Gastroesophageal sphincter (tissue), 4 donors: ENCODE data around the gene SYNDIG1L. TPM values are rescaled to one million over a fixed set of nuclear protein-coding genes. Genes with fewer than 3 reads are reported as not detected.

ENCODE experiments used
- ATAC-seq: fragments of 150-250 bp; one replicate; pipeline ENCODE4 v1.9.1; 2016; ENCODE audit warnings: mild to moderate bottlenecking, moderate library complexity
- H3K27ac ChIP-seq, 4 donors: fragments of 200-600 bp; sonication (generic) in 3 of 4; 1 replicate in 3 of 4; 2 replicates in 1 of 4; pipeline ENCODE4 v1.5.1; 2016 to 2019
- H3K27me3 ChIP-seq: fragments of 200-600 bp; sonication (generic); one replicate; pipeline ENCODE4 v1.5.1; 2019
- H3K36me3 ChIP-seq, 2 donors: fragments of 200-600 bp; sonication (generic); one replicate each; pipeline ENCODE4 v1.5.1; 2019; ENCODE audit warnings: control low read depth in 1 of 2
- H3K4me1 ChIP-seq, 3 donors: fragments of 200-600 bp; sonication (generic); 1 replicate in 2 of 3; 2 replicates in 1 of 3; pipeline ENCODE4 v1.5.1; 2016 to 2019; ENCODE audit warnings: control low read depth in 2 of 3
- H3K4me3 ChIP-seq, 2 donors: fragments of 200-600 bp; sonication (generic); one replicate each; pipeline ENCODE4 v1.5.1; 2019; ENCODE audit warnings: mild to moderate bottlenecking in 1 of 2, moderate library complexity in 1 of 2
- H3K9me3 ChIP-seq, 3 donors: fragments of 200-600 bp; sonication (generic); one replicate each; pipeline ENCODE4 v1.5.1; 2017 to 2019; ENCODE audit warnings: control low read depth in 2 of 3
- EP300 ChIP-seq: sonication (generic); formaldehyde crosslinking; IDR thresholded peaks from one replicate; pipeline ENCODE4 v1.6.1; 2017; ENCODE audit warnings: antibody characterized with exemption, mild to moderate bottlenecking
- POLR2A ChIP-seq, 2 donors: fragments of 450-650 bp; IDR thresholded peaks; one replicate each; pipeline ENCODE4 v1.6.1; 2017; ENCODE audit warnings: antibody characterized with exemption in 2 of 2, mild to moderate bottlenecking in 2 of 2, moderate library complexity in 1 of 2
- POLR2AphosphoS5 ChIP-seq: sonication (generic); formaldehyde crosslinking; IDR thresholded peaks from one replicate; pipeline ENCODE4 v1.6.1; 2017; ENCODE audit warnings: antibody characterized with exemption
- WGBS, 2 donors: methylation state at CpG; one replicate each; pipeline ENCODE4 v1.1.5; 2018; ENCODE audit warnings: low coverage in 1 of 2; 5-methylcytosine and 5-hydroxymethylcytosine counted together
- total RNA-seq, 4 donors: library from RNA; depleted of rRNA; stranded (reverse); fragments of >200 nt; gene quantifications; one replicate each; pipeline ENCODE4 v1.1.0, GENCODE V29; 2016
- TF ChIP-seq, protein P1 (sequence below), 4 experiments: fragments of 200-600 bp in 2 of 4; fragments of 450-650 bp in 2 of 4; sonication (generic) in 1 of 4; IDR thresholded peaks; one replicate each; pipeline ENCODE4 v1.5.1; 2017 to 2019; ENCODE audit warnings: antibody characterized with exemption in 4 of 4, mild to moderate bottlenecking in 2 of 4, moderate library complexity in 2 of 4

Gene SYNDIG1L
- total RNA-seq, 4 donors from 2014 or later = 0.20 to 0.47 (median 0.27) TPM; not detected in 1

DNA sequence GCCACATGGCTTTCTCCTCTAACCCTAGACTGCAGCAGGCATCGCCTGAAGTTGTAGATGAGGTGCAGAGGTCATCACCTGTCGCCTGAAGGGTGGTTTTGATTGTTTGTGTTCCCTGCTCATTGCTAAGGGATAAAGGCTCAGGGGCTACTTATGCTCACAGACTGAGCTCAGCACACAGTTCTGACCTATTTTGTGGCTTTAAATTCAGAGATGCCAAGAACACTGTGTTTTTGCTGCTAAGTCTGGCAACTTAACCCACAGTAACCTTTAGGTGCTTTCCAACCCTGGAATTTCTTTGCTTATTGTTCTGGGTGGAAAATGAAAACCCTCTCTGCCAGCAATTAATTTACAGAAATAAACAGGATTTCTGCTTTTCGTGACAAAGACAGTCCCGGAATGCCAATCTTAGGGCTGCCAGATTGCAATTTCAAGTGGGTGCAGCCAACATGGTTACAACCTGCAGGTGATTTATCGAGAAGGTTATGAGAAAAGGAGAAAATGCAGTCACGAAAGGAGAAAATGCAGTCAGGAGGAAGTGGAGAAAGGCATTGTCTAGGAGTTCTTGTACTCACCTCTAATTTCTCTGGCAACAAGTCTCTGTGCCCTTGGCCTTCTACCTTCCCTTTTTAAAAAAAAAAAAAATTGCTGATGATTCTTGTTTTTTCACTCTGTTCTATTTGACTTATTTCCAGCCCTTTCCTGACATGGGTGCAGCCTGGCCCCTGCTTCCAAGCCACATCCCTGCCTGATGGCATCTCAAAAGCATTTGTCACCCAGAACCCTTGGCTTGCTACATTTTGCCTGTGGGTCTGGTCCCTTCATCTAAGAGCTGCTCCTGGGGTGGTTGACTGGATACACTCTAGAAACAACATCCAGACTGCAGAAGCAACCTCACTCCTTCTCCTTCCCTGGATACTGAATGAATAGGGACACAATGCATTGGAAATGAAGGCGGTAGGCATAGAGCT, 43.8 kb upstream of the SYNDIG1L start:
- H3K27me3 ChIP-seq = no peaks in the 10 kb centered on the region
- H3K4me1 ChIP-seq = peaks cover 0 to 12% (median 0%) of the 10 kb centered on the region in 3 donors
- TF ChIP-seq POLR2A (IDR thresholded peaks at IDR 0.05) (no peak), EP300 (no peak), POLR2AphosphoS5 (no peak)
- TF ChIP-seq, protein P1, sequence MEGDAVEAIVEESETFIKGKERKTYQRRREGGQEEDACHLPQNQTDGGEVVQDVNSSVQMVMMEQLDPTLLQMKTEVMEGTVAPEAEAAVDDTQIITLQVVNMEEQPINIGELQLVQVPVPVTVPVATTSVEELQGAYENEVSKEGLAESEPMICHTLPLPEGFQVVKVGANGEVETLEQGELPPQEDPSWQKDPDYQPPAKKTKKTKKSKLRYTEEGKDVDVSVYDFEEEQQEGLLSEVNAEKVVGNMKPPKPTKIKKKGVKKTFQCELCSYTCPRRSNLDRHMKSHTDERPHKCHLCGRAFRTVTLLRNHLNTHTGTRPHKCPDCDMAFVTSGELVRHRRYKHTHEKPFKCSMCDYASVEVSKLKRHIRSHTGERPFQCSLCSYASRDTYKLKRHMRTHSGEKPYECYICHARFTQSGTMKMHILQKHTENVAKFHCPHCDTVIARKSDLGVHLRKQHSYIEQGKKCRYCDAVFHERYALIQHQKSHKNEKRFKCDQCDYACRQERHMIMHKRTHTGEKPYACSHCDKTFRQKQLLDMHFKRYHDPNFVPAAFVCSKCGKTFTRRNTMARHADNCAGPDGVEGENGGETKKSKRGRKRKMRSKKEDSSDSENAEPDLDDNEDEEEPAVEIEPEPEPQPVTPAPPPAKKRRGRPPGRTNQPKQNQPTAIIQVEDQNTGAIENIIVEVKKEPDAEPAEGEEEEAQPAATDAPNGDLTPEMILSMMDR (IDR thresholded peaks at IDR 0.05) = no peak
- no peak for ATAC-seq
- H3K4me3 ChIP-seq = no peak overlapping the region
- no peak overlapping the region for H3K27ac ChIP-seq
- H3K36me3 ChIP-seq = peaks cover 0 to 49% of the 10 kb centered on the region in 2 donors
- WGBS, 2 donors = 63 to 68% methylated on average over 3 to 6 of the region's 7 CpGs
- no peaks in the 10 kb centered on the region for H3K9me3 ChIP-seq

DNA sequence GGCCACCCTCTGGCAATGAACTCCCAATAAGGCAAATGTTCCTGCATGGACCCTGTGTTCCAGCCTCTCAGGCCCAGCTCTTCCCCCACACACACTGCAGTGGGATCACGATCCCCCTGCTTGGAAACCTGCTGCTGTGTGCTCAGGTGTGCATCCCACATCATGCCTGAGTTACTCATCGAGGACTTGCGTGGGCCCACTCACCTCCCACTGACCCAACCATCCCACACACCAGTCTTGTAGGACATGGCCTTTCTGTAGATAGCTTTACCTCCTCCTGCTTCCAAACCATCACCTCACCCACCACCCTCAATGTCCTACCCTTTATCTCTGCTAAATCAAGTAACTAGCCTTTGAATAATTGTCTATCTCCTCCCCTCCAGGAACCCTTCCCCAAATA, 42.5 kb upstream of the SYNDIG1L start:
- Histone ChIP-seq H3K4me1 (peaks cover 0 to 12% (median 0%) of the 10 kb centered on the region in 3 donors), H3K4me3 (no peak overlapping the region), H3K27ac (no peak overlapping the region), H3K36me3 (peaks cover 0 to 35% of the 10 kb centered on the region in 2 donors), H3K9me3 (no peaks in the 10 kb centered on the region), H3K27me3 (no peaks in the 10 kb centered on the region)
- WGBS, 2 donors = 98 to 100% methylated on average over 1 to 3 of the region's 3 CpGs
- no peak for ATAC-seq
- TF ChIP-seq POLR2A (IDR thresholded peaks at IDR 0.05) (no peak), EP300 (no peak), POLR2AphosphoS5 (no peak)
- TF ChIP-seq, protein P1 (IDR thresholded peaks at IDR 0.05) = no peak

DNA sequence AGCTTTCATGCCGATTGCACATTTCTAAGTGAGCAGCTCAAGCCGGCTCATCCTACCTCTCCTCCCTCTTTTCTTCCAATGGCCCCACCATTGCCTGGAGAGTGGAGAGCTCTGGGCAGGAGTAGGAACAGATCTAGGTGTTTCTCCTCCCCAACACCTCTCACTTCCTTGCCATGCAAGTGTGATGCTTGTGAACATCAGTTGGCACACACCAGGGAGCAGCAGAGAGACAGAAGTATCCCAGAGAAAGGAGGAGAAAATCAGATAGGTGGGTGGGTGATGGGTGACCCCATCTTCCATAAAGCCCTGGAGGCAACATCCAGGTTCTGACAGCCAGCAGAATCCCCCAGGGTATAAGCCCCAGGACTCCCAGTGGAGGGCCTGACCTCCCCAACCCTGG, 39.3 kb upstream of the SYNDIG1L start:
- Histone ChIP-seq H3K27me3 (no peaks in the 10 kb centered on the region), H3K4me3 (no peak overlapping the region), H3K27ac (no peak overlapping the region), H3K36me3 (peaks cover 0 to 9% of the 10 kb centered on the region in 2 donors), H3K4me1 (peaks cover 0 to 8% (median 0%) of the 10 kb centered on the region in 3 donors), H3K9me3 (no peaks in the 10 kb centered on the region)
- TF ChIP-seq, protein P1 (IDR thresholded peaks at IDR 0.05) = no peak
- TF ChIP-seq POLR2AphosphoS5 = no peak
- TF ChIP-seq POLR2A (IDR thresholded peaks at IDR 0.05) = no peak
- no peak for TF ChIP-seq EP300
- no peak for ATAC-seq
- WGBS, 2 donors = 80 to 95% methylated on average over 2 of the region's 2 CpGs

DNA sequence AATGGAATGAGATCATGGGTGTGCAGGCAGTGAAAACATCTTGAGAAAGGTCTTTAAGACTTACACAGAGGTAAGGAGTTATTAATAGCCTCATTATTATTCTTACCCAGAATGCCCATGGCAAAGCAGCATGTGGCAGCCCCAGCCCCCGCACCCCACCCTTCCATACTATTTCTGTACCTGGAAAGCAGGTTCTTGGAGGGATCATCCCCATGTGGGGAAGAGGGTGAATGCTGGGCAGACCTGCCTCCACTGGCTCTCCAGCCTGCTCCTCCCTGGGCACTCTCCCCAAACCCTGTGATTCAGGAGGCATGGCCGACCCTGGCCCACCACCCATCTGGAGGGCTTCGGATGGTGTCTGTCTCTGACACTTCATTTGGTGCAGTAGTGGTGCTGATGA, 38.8 kb upstream of the SYNDIG1L start:
- peaks cover 0 to 8% of the 10 kb centered on the region in 2 donors for H3K36me3 ChIP-seq
- no peaks in the 10 kb centered on the region for H3K9me3 ChIP-seq
- WGBS, 2 donors = no CpG with 5 or more reads among the region's 3 CpGs
- no peaks in the 10 kb centered on the region for H3K27me3 ChIP-seq
- no peak overlapping the region for H3K4me3 ChIP-seq
- H3K4me1 ChIP-seq = peaks cover 0 to 5% (median 0%) of the 10 kb centered on the region in 3 donors
- TF ChIP-seq EP300 = no peak
- no peak overlapping the region for H3K27ac ChIP-seq
- no peak for ATAC-seq

DNA sequence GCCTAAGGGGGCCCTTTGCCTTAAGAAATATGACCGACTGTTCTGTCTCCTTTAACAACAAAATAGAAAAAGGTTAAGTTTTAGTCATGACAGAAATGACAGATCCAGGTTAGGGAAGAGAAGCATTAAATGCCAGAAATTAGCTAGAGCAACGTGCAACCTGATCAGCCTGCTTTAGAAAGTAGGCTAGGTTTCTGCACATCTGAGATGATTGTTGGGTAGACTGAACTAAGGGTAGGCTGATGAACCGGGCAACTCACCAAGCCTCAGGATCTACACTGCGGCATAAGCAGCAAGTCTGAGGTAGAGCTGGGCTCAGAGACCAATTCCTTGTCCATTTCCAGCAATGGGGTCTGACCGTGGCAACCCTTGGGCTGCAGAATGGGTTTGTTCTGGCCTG, 37.7 kb upstream of the SYNDIG1L start:
- Histone ChIP-seq H3K36me3 (no peaks in the 10 kb centered on the region), H3K4me3 (no peak overlapping the region), H3K9me3 (no peaks in the 10 kb centered on the region), H3K27ac (no peak overlapping the region), H3K4me1 (peaks cover 0 to 1% (median 0%) of the 10 kb centered on the region in 3 donors), H3K27me3 (no peaks in the 10 kb centered on the region)
- no peak for ATAC-seq
- WGBS, 2 donors = 86 to 89% methylated on average over 1 to 5 of the region's 5 CpGs
- TF ChIP-seq, protein P1 (IDR thresholded peaks at IDR 0.05) = no peak
- TF ChIP-seq EP300 = no peak
- no peak for TF ChIP-seq POLR2AphosphoS5
